Heart left ventricle (tissue), 13 donors: ENCODE measurements around the gene RAB30.

Experiments used
- CTCF ChIP-seq, 12 donors: fragments of 200-600 bp; sonication (generic) in 4 of 12; IDR thresholded peaks; one replicate each; pipeline versions ENCODE4 v1.5.0 to v1.8.0; 2018 to 2022; ENCODE audit warnings: antibody characterized with exemption in 12 of 12, mild to moderate bottlenecking in 5 of 12
- POLR2A ChIP-seq, 2 donors: fragments of 450-650 bp; IDR thresholded peaks; one replicate each; pipeline ENCODE4 v1.6.1; 2017; ENCODE audit warnings: antibody characterized with exemption in 2 of 2, mild to moderate bottlenecking in 2 of 2, moderate library complexity in 2 of 2
- donor health status: ischemic (EF 13 %, LVEDD 7.1; RV severe dilation, severe dysfunction).
- donor health status: DM: no; HTN: yes; CAD: no.
- donor health status: DM: no; HTN: no; CAD: no.
- donor health status: ischemic (EF 25% LVEDD 6.9; RV normal size, moderate dysfunction).
- donor health status: ischemic (EF 25% LVEDD 5.7; RV mildly dilated, moderate dysfunction).
- donor health status: ischemic (EF 35%, LVEDD 5.7; RV mildly dilated, moderate dysfunction).
- donor health status: nonischemic (EF 11% LVEDD 7.7; RV severe dilation, severe dysfunction).
- donor health status: DM: yes; HTN: yes; CAD: no.
- donor health status: PGD.
- donor health status: ischemic (EF 29% LVEDD 5.4; RV normal size, mild dysfunction).
- donor health status: nonischemic (EF 23%, LVEDD 6.1; RV moderate dilation, normal function).

GRCh38 chr11:82998697-82999096 lies 73.0 kb downstream of the RAB30 start:
- no peak for TF ChIP-seq CTCF (IDR thresholded peaks at IDR 0.05)
- no peak for TF ChIP-seq POLR2A (IDR thresholded peaks at IDR 0.05)
